ENCODE measurements around the gene ETNK2.

- TF ChIP-seq, protein P1, sequence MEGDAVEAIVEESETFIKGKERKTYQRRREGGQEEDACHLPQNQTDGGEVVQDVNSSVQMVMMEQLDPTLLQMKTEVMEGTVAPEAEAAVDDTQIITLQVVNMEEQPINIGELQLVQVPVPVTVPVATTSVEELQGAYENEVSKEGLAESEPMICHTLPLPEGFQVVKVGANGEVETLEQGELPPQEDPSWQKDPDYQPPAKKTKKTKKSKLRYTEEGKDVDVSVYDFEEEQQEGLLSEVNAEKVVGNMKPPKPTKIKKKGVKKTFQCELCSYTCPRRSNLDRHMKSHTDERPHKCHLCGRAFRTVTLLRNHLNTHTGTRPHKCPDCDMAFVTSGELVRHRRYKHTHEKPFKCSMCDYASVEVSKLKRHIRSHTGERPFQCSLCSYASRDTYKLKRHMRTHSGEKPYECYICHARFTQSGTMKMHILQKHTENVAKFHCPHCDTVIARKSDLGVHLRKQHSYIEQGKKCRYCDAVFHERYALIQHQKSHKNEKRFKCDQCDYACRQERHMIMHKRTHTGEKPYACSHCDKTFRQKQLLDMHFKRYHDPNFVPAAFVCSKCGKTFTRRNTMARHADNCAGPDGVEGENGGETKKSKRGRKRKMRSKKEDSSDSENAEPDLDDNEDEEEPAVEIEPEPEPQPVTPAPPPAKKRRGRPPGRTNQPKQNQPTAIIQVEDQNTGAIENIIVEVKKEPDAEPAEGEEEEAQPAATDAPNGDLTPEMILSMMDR (IDR thresholded peaks at IDR 0.05): no peak
- TF ChIP-seq EP300 (IDR thresholded peaks at IDR 0.05): no peak
- TF ChIP-seq POLR2A (IDR thresholded peaks at IDR 0.05): no peak
These were observed 49.6 kb upstream of the ETNK2 start for GRCh38 chr1:204201348-204202040.
